HCT116 (cell line): ENCODE measurements around the gene SLC22A23. TPM values are rescaled to one million over a fixed set of nuclear protein-coding genes. Genes with fewer than 3 reads are reported as not detected.
A peak's percentile ranks its signal among the peaks of the same experiment; 100 is the strongest.

Experiments
- ATAC-seq: fragments of 200-7000 bp; cut with Tn5 transposase; 2 replicates; pipeline ENCODE4 v1.9.1; 2020; ENCODE audit warnings: mild to moderate bottlenecking, moderate library complexity
- BruUV-seq: library from RNA; stranded (reverse); fragments of 400-500 nt; replicated peaks from 2 replicates; lab custom pipeline; 2021; lab: Mats Ljungman, UMichigan
- CTCF ChIA-PET: fragments of 300-600 bp; sonication (Branson Sonifier 250); formaldehyde crosslinking; loops from one replicate; lab custom pipeline; 2021; ENCODE audit warnings: antibody characterized with exemption; lab: Charles Lee
- POLR2A ChIA-PET: fragments of 300-600, 350-600 bp; sonication (Branson Sonifier 250); formaldehyde crosslinking; loops from one replicate; lab custom pipeline; 2021; ENCODE audit warnings: antibody characterized with exemption; lab: Charles Lee
- RAD21 ChIA-PET, 2 experiments: fragments of 300-600 bp; sonication (Branson Sonifier 250); formaldehyde crosslinking; loops; one replicate each; lab custom pipeline; 2023; ENCODE audit warnings: low total read pairs in 2 of 2; ENCODE audit not compliant: uncharacterized antibody in 2 of 2, unreplicated experiment in 2 of 2, low non-redundant PET in 1 of 2; lab: Charles Lee
- DNase-seq: peaks from one replicate; pipeline ENCODE4 v3.0.0-alpha.2; 2010; ENCODE audit warnings: low read depth, low spot score
- H2AFZ ChIP-seq: fragments of 200-600 bp; shearing (Covaris generic), sonication (generic); 2 replicates; pipeline ENCODE4 v1.6.1; 2017; ENCODE audit warnings: low read depth, mixed run types, mixed read lengths, antibody characterized with exemption, low read length; ENCODE audit not compliant: poor library complexity, severe bottlenecking
- H3K27ac ChIP-seq: 2 replicates; pipeline ENCODE4 v1.5.1; 2012; ENCODE audit warnings: low read depth, low read length
- H3K27me3 ChIP-seq: fragments of 200-600 bp; sonication (generic); 2 replicates; pipeline ENCODE4 v1.6.1; 2016; ENCODE audit warnings: mixed run types, low read length, mixed read lengths; ENCODE audit not compliant: insufficient read depth
- H3K36me3 ChIP-seq, 2 experiments: fragments of 200-500 bp in 1 of 2; fragments of 200-600 bp in 1 of 2; sonication (Bioruptor generic) in 1 of 2; sonication (generic) in 1 of 2; 2 replicates each; pipeline versions ENCODE4 v1.5.1 to v1.6.1; 2014 to 2016; ENCODE audit warnings: low read length in 2 of 2, inconsistent platforms in 1 of 2, mixed read lengths in 1 of 2, mixed run types in 1 of 2; ENCODE audit not compliant: insufficient read depth in 2 of 2, control insufficient read depth in 1 of 2
- H3K4me1 ChIP-seq, 2 experiments: fragments of 200-600 bp in 1 of 2; sonication (generic) in 1 of 2; 2 replicates each; pipeline versions ENCODE4 v1.5.1 to v1.6.1; 2012 to 2017; ENCODE audit warnings: low read length in 2 of 2, inconsistent platforms in 1 of 2, mild to moderate bottlenecking in 1 of 2, mixed read lengths in 1 of 2, mixed run types in 1 of 2, moderate library complexity in 1 of 2; ENCODE audit not compliant: insufficient read depth in 2 of 2, control insufficient read depth in 1 of 2
- H3K4me2 ChIP-seq: fragments of 200-600 bp; sonication (generic); 2 replicates; pipeline ENCODE4 v1.6.1; 2017; ENCODE audit warnings: mixed run types, low read length, mixed read lengths
- H3K4me3 ChIP-seq, 2 experiments: fragments of 200-600 bp in 1 of 2; sonication (generic) in 1 of 2; replicated peaks in 1 of 2; 2 replicates each; pipeline ENCODE4 v1.5.1; 2011 to 2016; ENCODE audit warnings: low read length in 2 of 2, control low read depth in 1 of 2, low read depth in 1 of 2, mild to moderate bottlenecking in 1 of 2, mixed read lengths in 1 of 2, mixed run types in 1 of 2
- H3K79me2 ChIP-seq: fragments of 200-600 bp; sonication (generic); 2 replicates; pipeline ENCODE4 v1.6.1; 2017; ENCODE audit warnings: mild to moderate bottlenecking, mixed run types, low read length, moderate library complexity, mixed read lengths; ENCODE audit not compliant: insufficient read depth
- H3K9ac ChIP-seq: fragments of 200-600 bp; sonication (generic); 2 replicates; pipeline ENCODE4 v1.6.1; 2016; ENCODE audit warnings: low read length, mixed read lengths
- H3K9me2 ChIP-seq: fragments of 200-600 bp; sonication (generic), shearing (Covaris generic); 2 replicates; pipeline ENCODE4 v1.6.1; 2017; ENCODE audit warnings: mixed run types, mild to moderate bottlenecking, moderate library complexity; ENCODE audit not compliant: insufficient read depth
- H3K9me3 ChIP-seq, 2 experiments: fragments of 200-500 bp in 1 of 2; fragments of 200-600 bp in 1 of 2; sonication (Bioruptor generic) in 1 of 2; sonication (generic) in 1 of 2; 2 replicates each; pipeline ENCODE4 v1.6.1; 2014 to 2017; ENCODE audit warnings: low read length in 2 of 2, mixed read lengths in 2 of 2, inconsistent platforms in 1 of 2, low read depth in 1 of 2, mild to moderate bottlenecking in 1 of 2, mixed run types in 1 of 2, moderate library complexity in 1 of 2; ENCODE audit not compliant: control insufficient read depth in 1 of 2, insufficient read depth in 1 of 2
- H4K20me1 ChIP-seq: fragments of 200-600 bp; sonication (generic), shearing (Covaris generic); 2 replicates; pipeline ENCODE4 v1.6.1; 2017; ENCODE audit warnings: mixed run types, mild to moderate bottlenecking, moderate library complexity; ENCODE audit not compliant: insufficient read depth
- CTCF ChIP-seq, 3 experiments: fragments of 200-600 bp in 1 of 3; sonication (generic) in 1 of 3; IDR thresholded peaks in 2 of 3; conservative IDR thresholded peaks in 1 of 3; 2 replicates each; pipeline ENCODE4 v1.5.1; 2012 to 2017; ENCODE audit warnings: low read depth in 2 of 3, low read length in 2 of 3, antibody characterized with exemption in 1 of 3, borderline replicate concordance in 1 of 3, control low read depth in 1 of 3, mild to moderate bottlenecking in 1 of 3, mixed read lengths in 1 of 3, mixed run types in 1 of 3, moderate library complexity in 1 of 3; ENCODE audit not compliant: insufficient read depth in 1 of 3
- EGR1 ChIP-seq: IDR thresholded peaks from 2 replicates; pipeline ENCODE4 v1.6.1; 2012; ENCODE audit warnings: low read depth
- EZH2phosphoT487 ChIP-seq: fragments of 200-600 bp; IDR thresholded peaks from 2 replicates; pipeline ENCODE4 v1.6.1; 2018; ENCODE audit warnings: antibody characterized with exemption, borderline replicate concordance
- JUND ChIP-seq: IDR thresholded peaks from 2 replicates; pipeline ENCODE4 v1.6.1; 2012
- REST ChIP-seq: IDR thresholded peaks from 2 replicates; pipeline ENCODE4 v1.6.1; 2012; ENCODE audit warnings: low read depth
- SIN3A ChIP-seq: IDR thresholded peaks from 2 replicates; pipeline ENCODE4 v1.6.1; 2012; ENCODE audit warnings: low read depth
- ZNF274 ChIP-seq: fragments of 200-500 bp; sonication (Bioruptor generic); IDR thresholded peaks from 2 replicates; pipeline ENCODE4 v1.6.1; 2014; ENCODE audit warnings: mild to moderate bottlenecking, low read depth, low read length, inconsistent platforms
- intact Hi-C: fragments of 100-400 bp; cut with micrococcal nuclease; formaldehyde crosslinking; loops from 2 replicates; pipeline ENCODE4 v1.10.0; 2022
- total RNA-seq: library from RNA; stranded (reverse); gene quantifications from one replicate; pipeline ENCODE4 v1.2.1, GENCODE V29; 2021; ENCODE audit not compliant: unreplicated experiment
- TF ChIP-seq, protein P1 (sequence below): IDR thresholded peaks from 2 replicates; pipeline ENCODE4 v1.6.1; 2012

The SLC22A23 gene
- total RNA-seq, 1 experiment from 2014 or later, result 11.5 TPM

DNA sequence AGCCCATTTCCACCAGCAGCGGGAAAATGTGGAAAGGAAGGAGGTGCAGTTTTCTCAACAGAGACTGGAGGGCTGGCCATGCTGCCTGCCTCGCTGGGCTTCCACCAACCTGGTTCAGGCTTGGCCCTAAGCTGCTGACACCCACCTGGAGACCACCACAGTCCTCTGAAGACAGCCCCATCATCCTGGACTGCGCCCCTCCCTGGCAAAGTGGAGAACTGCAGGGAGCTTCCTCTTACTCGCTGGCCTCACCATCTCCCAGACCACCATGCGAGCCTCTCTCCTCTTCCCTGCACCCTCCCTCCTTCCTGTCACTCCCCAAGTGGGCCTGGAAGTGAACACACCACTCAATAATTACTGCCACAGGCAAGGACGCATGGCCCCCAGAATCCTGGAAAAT lies 126.7 kb downstream of the SLC22A23 start:
- CTCF ChIA-PET, result no interaction called here
- no TSS peak for BruUV-seq

More for the DNA sequence above, 126.7 kb downstream of the SLC22A23 start:
- Histone ChIP-seq H2AFZ (no peak overlapping the region), H3K27ac (no peak overlapping the region), H4K20me1 (no peaks in the 10 kb centered on the region), H3K9ac (no peak overlapping the region), H3K36me3 (no peaks in the 10 kb centered on the region), H3K79me2 (no peaks in the 10 kb centered on the region), H3K4me2 (no peak overlapping the region), H3K9me2 (no peaks in the 10 kb centered on the region), H3K9me3 (no peaks in the 10 kb centered on the region), H3K4me1 (peaks cover 0 to 3% of the 10 kb centered on the region in 2 experiments; a peak in 1 of 4 replicates), H3K27me3 (no peaks in the 10 kb centered on the region), H3K4me3 (no peak overlapping the region)
- TF ChIP-seq, protein P1, sequence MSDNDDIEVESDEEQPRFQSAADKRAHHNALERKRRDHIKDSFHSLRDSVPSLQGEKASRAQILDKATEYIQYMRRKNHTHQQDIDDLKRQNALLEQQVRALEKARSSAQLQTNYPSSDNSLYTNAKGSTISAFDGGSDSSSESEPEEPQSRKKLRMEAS, result no peak
- TF ChIP-seq REST (no peak), ZNF274 (no peak), SIN3A (no peak), JUND (no peak), EZH2phosphoT487 (no peak), CTCF (IDR thresholded peaks at IDR 0.05 in 2 of 3, conservative IDR thresholded peaks at IDR 0.05 in 1 of 3; ENCODE audit: borderline replicate concordance in 1 of 3, insufficient read depth in 1 of 3, low read depth in 2 of 3, low read length in 2 of 3) (peak in 2 of 3 experiments; percentile 27 to 34; a peak in 3 of 6 replicates), EGR1 (no peak)
- ATAC-seq (no peak), DNase-seq (no peak)
- intact Hi-C loops, result no loop called here
- ChIA-PET POLR2A (no interaction called here), RAD21 (no interaction called here)
